SH-SY5Y (cell line): Measurements from ENCODE around the gene HNRNPM.

Experiments
- GATA2 ChIP-seq: IDR thresholded peaks from 2 replicates; pipeline ENCODE4 v1.6.1; 2011; ENCODE audit warnings: mild to moderate bottlenecking, low read depth, low read length
- GATA3 ChIP-seq: IDR thresholded peaks from 2 replicates; pipeline ENCODE4 v1.6.1; 2011; ENCODE audit warnings: low read depth, mild to moderate bottlenecking, low read length, moderate library complexity

DNA sequence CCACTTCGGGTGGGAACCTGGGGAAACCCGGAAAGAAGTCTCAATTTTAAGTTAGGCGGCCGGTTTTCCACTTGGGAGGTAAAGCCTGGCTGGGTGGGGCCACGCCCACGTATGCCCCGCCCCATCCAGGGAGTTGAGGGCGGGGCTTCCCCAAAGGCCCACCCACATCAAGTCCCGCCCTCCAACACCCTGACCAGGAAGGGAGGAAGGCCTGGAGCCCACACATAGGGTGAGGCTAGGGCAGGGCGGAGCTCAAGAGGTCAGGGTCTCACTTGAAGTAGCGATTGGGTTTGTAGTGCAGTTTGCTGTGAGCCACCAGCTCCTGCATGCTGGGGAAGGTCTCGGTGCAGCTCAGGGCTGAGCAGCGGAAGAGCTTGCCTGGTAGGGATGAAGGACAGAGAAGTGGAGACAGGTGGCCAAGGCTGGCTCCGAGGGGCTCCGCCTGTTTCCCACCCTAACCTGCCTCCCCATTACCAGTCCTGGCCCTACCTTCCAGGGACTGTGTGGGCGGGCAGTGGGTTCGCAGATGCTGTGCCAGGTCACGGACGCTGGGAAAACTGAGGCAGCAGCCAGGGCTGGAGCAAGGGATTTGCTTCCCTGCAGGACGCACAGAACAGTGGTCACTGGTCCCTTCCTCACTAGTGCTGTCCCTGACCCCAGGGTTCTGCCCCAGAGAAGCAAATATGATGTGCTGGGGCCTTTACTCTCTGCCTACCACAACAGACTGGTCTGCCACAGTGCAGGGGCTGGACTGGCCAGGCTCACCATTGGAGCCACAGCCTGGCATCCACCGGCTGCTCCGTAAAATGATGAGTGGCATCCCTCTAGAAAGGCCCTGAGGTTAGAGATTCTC is 67.6 kb downstream of the HNRNPM start:
- TF ChIP-seq GATA3 (no peak), GATA2 (no peak)
